HCEC 1CT (cell line): Measurements from ENCODE around the gene MIEF1.
A peak's percentile ranks its signal among the peaks of the same experiment; 100 is the strongest.

ENCODE experiments used
- DNase-seq: peaks from one replicate; pipeline ENCODE4 v3.0.0-alpha.2; 2017

The MIEF1 gene

DNA sequence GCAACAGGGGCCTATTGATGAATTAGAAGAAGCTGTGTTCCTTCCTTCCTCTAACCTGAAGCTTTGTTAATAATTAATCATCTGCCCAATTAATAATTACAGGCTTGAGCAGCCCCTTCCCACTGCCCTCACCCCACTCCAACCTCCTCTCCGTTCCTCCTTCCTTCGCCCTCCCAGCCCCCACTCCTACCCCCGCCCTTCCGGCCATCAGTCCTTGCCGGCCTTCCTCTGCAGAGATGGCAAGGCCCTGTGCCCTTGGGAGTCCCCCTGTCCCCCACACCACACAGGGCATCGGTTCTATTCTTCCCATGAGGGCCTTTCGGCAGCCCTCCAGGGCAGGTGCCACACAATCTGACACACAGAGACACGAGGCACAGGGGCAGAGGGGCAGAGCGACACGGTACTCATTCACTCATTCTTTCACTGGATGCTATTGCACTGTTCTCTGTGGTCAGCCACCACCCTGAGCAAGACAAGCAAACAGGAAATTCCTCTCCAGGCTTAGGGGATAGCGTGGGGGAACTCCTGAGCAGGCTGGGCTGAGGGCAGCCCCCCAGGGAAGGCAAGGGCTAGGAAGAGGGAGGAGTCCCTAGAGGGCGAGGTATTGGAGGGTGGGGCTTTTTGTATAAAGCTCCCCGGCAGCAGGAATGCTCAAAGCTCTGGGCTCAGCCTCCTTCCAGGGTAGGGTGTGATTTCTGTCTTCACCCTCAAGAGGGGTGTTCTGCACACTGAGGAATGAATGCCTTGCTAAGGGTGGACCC, 30.5 kb upstream of the MIEF1 start:
- DNase-seq: peak; percentile 33

DNA sequence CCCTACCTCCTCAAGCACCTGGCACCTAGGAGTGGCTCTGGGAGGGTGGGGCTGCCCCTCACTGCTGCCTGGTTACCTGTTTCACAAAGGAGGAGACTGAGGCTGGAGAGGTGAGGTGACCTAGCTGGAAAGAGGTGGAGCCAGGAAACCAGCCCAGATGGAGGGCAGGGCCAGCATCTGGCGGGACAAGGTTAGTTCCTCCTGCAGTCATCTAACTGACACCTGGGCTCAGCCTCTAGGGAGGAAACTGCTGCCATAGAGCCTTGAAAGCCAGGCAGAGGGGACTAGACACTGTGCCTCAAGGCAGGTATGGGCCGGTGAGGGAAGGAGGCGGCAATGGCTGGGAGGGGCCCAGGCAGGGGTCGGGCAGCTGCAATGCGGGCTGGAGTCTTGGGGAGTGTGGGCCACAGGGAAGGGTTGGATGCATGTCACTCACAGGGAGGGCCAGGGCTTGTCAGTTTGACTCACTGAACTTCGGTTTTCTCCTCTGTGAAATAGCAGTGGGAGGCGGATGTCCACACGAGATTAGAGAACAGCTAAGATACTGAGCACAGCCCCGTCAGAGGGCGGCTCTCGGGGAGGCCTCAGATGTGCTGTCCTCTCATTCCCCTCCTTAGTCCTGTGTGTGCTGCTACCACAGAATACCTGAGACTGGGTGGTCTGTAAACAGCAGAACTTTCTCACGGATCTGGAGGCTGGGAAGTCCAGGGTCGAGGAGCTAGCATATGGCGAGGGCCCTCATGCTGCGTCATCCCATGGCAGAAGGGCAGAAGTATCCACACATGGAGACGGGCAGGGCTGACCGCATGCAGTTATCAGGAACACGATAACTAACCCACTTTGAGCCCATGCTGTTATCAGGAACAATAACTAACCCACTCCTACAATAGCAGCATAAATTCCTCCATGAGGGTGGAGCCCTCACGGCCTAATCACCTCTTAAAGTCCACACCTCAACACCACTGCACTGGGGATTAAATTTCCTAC, 29.2 kb upstream of the MIEF1 start:
- no peak for DNase-seq

DNA sequence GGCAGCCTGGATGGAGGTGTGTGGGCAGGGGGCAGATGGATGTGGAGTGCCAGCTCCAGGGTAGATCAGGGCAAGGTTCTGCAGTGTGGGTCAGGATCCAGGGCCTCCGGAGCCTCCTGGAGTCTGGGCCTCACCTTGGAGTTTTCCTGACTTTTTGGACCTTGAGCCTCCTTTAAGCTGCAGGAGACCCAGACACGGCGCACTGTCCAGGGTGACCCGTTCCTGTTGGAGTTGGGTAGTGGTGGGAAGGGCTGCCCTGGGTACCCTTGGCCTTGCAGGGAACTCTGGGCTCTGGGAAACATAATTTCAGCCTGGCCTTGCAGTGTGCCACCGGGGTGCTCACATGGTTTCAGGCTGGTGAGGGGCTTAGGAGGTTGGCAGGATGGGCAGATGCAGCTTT, 28.2 kb upstream of the MIEF1 start:
- DNase-seq: no peak

DNA sequence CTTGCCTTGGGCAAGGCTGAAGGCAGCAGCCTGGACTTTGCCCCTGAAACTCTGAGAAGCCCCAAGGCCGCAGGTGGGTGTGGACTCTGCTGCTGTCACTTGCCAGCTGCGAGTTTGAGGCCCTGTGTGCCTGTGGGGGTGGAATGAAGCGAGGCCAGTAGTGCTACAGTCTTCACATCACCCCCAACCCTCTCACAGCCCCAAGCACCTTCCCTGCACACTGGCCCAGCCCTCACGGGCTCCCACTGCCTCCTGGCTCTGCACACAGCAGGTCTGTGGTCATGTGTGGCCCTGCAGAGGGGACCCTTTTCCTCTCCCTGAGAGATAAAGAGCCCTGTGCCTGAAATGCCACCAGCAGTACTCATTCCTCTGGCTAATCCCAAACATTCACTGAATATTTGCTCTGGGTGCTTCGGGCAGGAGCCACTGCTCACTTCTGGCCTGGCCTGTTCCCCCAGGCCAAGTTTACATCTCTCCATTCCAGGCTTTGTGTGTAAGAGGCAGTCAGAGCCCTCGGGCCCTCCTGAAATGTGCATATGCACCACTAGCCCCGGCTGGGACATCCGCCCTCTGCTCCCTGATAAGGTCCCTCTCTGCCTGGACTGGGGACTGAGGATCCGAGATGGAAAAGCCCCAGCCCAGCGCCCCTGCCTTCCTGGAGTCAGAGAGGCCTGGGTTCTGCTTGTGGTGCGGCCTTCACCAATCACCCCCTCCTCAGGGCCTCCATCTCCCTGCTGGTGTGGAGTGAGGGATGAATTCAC, 27.6 kb upstream of the MIEF1 start:
- no peak for DNase-seq

DNA sequence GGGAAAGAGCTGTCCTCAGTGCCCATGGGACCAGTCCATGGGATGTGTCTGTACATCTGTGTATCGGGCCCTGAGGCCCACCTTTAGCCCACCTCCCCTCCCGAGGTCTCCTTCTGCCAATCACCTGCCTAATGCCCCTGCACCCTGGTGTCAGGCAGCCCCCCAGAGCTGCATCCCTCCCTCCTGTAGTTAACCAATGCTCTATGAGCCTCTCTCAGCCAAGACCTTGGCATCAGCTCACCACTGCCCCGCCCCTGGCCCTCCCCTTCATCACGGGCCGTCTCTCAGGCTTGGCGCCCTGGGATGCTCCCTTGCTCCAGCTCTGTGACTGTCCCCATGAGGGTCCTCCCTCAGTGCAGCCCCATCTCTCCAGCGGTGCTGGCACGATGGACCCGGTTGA, 26.8 kb upstream of the MIEF1 start:
- DNase-seq: no peak

DNA sequence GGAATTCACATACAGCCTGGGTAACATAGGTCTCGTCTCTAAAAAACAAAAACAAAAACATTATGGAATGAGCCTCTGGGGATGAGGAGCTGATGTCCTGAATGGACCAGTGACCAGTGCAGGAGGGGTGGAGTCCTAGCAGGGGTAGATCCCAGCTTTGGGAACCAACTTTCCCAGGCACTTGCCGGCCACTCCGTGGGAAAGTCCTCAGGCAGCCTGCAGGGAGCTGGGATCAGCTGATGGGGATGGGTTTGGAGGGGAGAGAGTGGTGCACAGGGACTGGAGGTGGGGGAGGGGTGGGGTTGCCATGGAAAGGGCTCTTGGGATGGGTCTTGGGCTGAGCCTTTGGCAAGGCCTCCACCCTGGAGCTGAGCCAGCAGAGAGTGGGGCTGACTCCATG, 26.2 kb upstream of the MIEF1 start:
- DNase-seq: no peak

DNA sequence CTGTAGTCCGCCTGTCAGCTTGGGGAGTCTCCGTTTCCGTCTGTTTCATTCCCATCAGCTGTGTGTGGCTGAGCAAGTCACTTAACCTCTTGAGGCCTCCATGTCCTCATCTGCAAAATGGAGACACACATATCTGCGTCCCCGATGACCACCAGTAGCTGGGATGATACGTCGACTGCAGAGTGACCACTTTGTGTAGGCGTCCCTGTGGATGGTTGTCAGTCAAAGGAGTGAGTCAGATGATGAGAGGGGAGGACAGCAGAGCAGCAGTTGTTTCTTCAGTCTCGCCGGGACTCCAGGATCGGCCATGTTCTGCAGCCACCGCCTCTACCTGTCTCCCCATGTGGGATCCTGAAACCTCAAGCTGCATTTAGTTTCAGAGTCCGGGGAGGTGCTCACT, 25.4 kb upstream of the MIEF1 start:
- DNase-seq: no peak

- DNase-seq: no peak
Measured at GRCh38 chr22:39477542-39477941, 24.5 kb upstream of the MIEF1 start.

GRCh38 chr22:39478441-39478850, 23.6 kb upstream of the MIEF1 start:
- no peak for DNase-seq

DNA sequence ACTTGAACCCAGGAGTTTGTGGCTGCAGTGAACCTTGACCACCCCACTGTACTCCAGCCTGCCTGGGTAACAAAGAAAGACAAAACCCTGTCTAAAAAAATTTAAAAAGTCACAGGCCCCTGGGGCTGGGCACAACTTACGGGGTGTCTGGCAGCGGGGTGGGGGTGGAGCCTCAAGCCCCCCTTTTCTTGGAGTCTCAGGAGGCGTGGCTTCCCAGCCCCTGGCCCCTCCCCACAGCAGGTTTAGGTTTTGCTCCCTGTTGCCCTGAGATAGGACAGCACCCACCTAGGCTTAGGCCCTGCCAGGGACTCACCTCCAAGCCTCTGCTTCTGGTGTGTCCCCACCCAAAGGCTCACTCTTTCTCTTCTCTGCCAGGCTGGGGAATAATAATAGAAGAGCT, 22.8 kb upstream of the MIEF1 start:
- no peak for DNase-seq

GRCh38 chr22:39480557-39480956, 21.5 kb upstream of the MIEF1 start:
- DNase-seq: no peak

DNA sequence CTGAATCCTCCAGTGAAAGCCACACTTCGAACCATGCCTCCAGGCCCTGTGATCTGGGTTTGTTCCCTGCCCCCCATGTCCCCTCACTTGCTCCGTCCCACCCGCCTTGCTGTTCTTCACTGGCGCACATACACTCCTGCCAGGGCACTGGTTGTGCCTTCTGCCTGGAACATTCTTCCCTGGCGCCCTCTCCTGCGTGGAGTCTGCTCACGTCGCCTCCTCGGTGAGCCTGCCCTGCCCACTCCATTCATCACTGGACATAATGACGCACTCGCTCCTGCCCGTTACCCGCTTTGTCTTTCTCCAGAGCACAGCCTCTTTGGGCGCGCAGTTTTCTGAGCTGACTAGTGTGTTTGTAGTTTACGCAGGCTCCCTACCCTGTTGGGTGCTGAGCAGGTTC, 21.0 kb upstream of the MIEF1 start:
- no peak for DNase-seq

GRCh38 chr22:39481595-39481994, 20.5 kb upstream of the MIEF1 start:
- no peak for DNase-seq

- DNase-seq: peak; percentile 81
Measured at GRCh38 chr22:39482768-39483167, 19.3 kb upstream of the MIEF1 start.

DNA sequence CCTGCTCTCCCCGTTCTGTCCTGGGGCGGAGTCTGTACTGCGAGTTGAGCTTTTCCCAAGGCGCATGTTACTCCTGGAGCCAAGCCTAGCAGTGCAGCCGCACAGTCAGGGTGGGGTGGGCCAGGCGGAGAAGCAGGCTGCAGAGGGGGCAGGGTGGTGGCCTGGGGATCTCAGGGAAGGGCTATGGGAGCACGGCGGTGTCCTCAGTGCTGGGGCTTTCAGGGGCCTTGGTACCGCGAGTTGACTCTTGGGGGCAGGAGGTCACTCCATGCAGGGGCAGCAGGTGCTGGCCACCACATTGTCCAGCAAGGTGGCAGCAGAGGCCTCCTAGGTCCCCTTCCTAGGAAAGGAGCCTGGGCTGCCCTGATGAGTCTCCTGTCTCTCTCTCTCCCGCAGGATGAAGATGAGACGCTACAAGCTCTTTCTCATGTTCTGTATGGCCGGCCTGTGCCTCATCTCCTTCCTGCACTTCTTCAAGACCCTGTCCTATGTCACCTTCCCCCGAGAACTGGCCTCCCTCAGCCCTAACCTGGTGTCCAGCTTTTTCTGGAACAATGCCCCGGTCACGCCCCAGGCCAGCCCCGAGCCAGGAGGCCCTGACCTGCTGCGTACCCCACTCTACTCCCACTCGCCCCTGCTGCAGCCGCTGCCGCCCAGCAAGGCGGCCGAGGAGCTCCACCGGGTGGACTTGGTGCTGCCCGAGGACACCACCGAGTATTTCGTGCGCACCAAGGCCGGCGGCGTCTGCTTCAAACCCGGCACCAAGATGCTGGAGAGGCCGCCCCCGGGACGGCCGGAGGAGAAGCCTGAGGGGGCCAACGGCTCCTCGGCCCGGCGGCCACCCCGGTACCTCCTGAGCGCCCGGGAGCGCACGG, 14.9 kb upstream of the MIEF1 start:
- no peak for DNase-seq

DNA sequence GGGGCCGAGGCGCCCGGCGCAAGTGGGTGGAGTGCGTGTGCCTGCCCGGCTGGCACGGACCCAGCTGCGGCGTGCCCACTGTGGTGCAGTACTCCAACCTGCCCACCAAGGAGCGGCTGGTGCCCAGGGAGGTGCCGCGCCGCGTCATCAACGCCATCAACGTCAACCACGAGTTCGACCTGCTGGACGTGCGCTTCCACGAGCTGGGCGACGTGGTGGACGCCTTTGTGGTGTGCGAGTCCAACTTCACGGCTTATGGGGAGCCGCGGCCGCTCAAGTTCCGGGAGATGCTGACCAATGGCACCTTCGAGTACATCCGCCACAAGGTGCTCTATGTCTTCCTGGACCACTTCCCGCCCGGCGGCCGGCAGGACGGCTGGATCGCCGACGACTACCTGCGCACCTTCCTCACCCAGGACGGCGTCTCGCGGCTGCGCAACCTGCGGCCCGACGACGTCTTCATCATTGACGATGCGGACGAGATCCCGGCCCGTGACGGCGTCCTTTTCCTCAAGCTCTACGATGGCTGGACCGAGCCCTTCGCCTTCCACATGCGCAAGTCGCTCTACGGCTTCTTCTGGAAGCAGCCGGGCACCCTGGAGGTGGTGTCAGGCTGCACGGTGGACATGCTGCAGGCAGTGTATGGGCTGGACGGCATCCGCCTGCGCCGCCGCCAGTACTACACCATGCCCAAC, 14.1 kb upstream of the MIEF1 start:
- DNase-seq: no peak

GRCh38 chr22:39488563-39489083, 13.5 kb upstream of the MIEF1 start:
- no peak for DNase-seq

DNA sequence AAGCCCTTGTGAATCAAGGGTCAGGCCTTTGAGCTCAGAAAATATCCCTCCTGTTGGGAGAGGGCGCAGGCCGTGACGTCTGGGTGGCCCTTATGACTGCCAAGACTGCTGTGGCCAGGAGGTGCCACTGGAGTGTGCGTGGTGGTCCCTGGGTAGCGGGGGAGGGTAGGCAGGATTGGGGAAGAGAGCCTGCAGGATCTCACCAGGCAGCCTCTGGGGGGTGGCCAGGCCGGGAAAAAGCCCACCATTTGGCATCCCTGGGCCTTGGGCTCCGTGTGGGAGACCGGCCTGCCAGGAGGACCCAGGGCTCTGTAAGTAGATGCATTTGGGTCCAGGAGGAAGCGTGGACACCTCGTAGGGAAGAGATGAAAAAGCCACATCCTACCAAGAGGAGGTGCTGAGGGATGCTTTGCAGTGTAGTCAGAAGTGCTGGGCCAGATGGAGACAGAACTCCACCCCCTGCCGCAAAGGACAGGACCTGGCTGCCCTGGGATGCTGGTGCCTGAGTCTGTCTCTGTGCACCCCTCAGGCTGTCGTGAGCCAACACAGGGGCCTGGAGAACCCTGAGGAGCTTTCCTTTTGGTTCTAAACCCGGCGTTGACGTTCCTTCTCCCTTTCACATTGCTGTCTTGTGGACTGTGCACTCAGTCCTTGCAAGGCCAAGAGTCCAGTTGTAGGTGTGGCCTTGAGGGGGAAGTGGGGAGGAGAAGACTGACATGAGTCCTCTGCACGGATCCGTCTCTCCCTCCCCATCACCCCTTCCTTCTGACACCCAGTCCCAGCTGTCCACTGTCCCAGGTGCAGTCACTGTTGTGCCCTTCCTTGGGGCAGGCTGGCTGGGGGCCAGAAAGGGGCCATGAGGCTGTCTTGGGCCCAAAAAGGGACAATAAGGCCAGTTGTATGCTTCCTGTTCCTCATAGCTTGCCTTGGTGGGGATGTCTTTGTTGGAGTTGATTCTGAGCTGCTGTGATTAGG, 12.7 kb upstream of the MIEF1 start:
- no peak for DNase-seq

GRCh38 chr22:39490135-39490798, 11.8 kb upstream of the MIEF1 start:
- peak; percentile 66 for DNase-seq
